K562 (cell line): ENCODE data around the gene TMPO. TPM values are rescaled to one million over a fixed set of nuclear protein-coding genes. Genes with fewer than 3 reads are reported as not detected.

Experiments
- AFF1 ChIP-seq, 2 experiments: fragments of 450-650 bp; IDR thresholded peaks; 2 replicates each; pipeline ENCODE4 v1.6.1; 2018; ENCODE audit warnings: mild to moderate bottlenecking in 2 of 2, low read depth in 1 of 2; ENCODE audit not compliant: partially characterized antibody in 2 of 2
- CEBPB ChIP-seq: fragments of 450-650 bp; IDR thresholded peaks from 2 replicates; pipeline ENCODE4 v1.6.1; 2016; ENCODE audit warnings: missing genetic modification characterization, missing compliant biosample characterization
- DEAF1 ChIP-seq: fragments of 450-650 bp; formaldehyde crosslinking; IDR thresholded peaks from 2 replicates; pipeline ENCODE4 v1.4.0; 2020; ENCODE audit warnings: mild to moderate bottlenecking, moderate library complexity
- ETS1 ChIP-seq: conservative IDR thresholded peaks from 2 replicates; pipeline ENCODE4 v1.6.1; 2011; ENCODE audit warnings: low read depth, mild to moderate bottlenecking, low read length; ENCODE audit not compliant: control insufficient read depth
- GABPA ChIP-seq: fragments of 200-800 bp; sonication (Bioruptor generic); conservative IDR thresholded peaks from 2 replicates; pipeline ENCODE4 v1.6.1; 2016; ENCODE audit warnings: low read depth, missing genetic modification characterization, missing compliant biosample characterization
- GATA2 ChIP-seq: sonication (generic); formaldehyde crosslinking; IDR thresholded peaks from 2 replicates; pipeline ENCODE4 v1.4.0; 2020; ENCODE audit warnings: mild to moderate bottlenecking, missing genetic modification reagents
- KDM2B ChIP-seq: fragments of 250-450 bp; sonication (Bioruptor Pico); IDR thresholded peaks from 2 replicates; pipeline ENCODE4 v1.8.0; 2021; ENCODE audit warnings: mild to moderate bottlenecking, moderate library complexity
- NFIC ChIP-seq: fragments of 450-650 bp; IDR thresholded peaks from 2 replicates; pipeline ENCODE4 v1.6.1; 2017; ENCODE audit warnings: mild to moderate bottlenecking, inconsistent platforms
- PBX2 ChIP-seq, 2 experiments: IDR thresholded peaks in 1 of 2; conservative IDR thresholded peaks in 1 of 2; 2 replicates each; pipeline ENCODE4 v1.6.1; 2016; ENCODE audit warnings: low read depth in 2 of 2, mild to moderate bottlenecking in 1 of 2, missing compliant biosample characterization in 1 of 2, missing genetic modification characterization in 1 of 2, moderate library complexity in 1 of 2
- POLR2AphosphoS5 ChIP-seq: IDR thresholded peaks from 2 replicates; pipeline ENCODE4 v1.6.1; 2011; ENCODE audit warnings: mild to moderate bottlenecking, low read depth, low read length, moderate library complexity; ENCODE audit not compliant: control insufficient read depth, insufficient read depth
- PPARD ChIP-seq: fragments of 250-450 bp; sonication (Bioruptor Pico); IDR thresholded peaks from 2 replicates; pipeline ENCODE4 v1.8.0; 2022; ENCODE audit warnings: inconsistent platforms, mild to moderate bottlenecking, moderate library complexity
- SPI1 ChIP-seq: IDR thresholded peaks from 2 replicates; pipeline ENCODE4 v1.6.1; 2011; ENCODE audit warnings: low read depth, low read length, control low read depth, borderline replicate concordance
- ZFPM2 ChIP-seq: fragments of 250-450 bp; sonication (Bioruptor Pico); IDR thresholded peaks from 2 replicates; pipeline ENCODE4 v1.5.1; 2022; ENCODE audit warnings: mild to moderate bottlenecking
- ZNF23 ChIP-seq: fragments of 250-450 bp; sonication (Bioruptor Pico); IDR thresholded peaks from 2 replicates; pipeline ENCODE4 v1.4.0; 2020; ENCODE audit warnings: mild to moderate bottlenecking
- ZNF24 ChIP-seq: fragments of 450-650 bp; IDR thresholded peaks from 2 replicates; pipeline ENCODE4 v1.6.1; 2016
- ZNF561 ChIP-seq: fragments of 450-650 bp; formaldehyde crosslinking; conservative IDR thresholded peaks from 2 replicates; pipeline ENCODE4 v1.4.0; 2020; ENCODE audit warnings: mild to moderate bottlenecking, moderate library complexity
- polyA plus RNA-seq, 8 experiments: library from polyadenylated mRNA; depleted of rRNA in 4 of 8; stranded (reverse) in 5 of 8; unstranded in 3 of 8; fragments of >200 nt; fragmentation: Nextera tagmentation in 2 of 8; fragmentation: Illumina TruSeq in 1 of 8; extraction: Ambion mirVana in 2 of 8; extraction: Trizol in 1 of 8; gene quantifications; 2 replicates each; pipeline versions ENCODE4 v1.2.1 to v1.2.3, GENCODE V29; 2011 to 2014; ENCODE audit warnings: inconsistent platforms in 1 of 8, missing spikeins in 1 of 8
- total RNA-seq, 7 experiments: library from RNA; depleted of rRNA in 6 of 7; stranded (reverse); fragments of >200 nt in 6 of 7; fragmentation: Illumina TruSeq in 2 of 7; extraction: Trizol in 2 of 7; gene quantifications; 2 replicates each; pipeline versions ENCODE4 v1.2.1 to v1.2.3, GENCODE V29; 2011 to 2021; ENCODE audit warnings: low replicate concordance in 1 of 7

TMPO gene
- total and polyA plus RNA-seq, 9 of the 15 experiments (the other 6 are each of a cell fraction or from before 2014, with no cell fraction given) = 62.1 to 263 (median 182) TPM

- TF ChIP-seq PBX2 (CRISPR knock-in tag; IDR thresholded peaks at IDR 0.05; ENCODE audit: low read depth) = no peak
- no peak for TF ChIP-seq PBX2 (tag; conservative IDR thresholded peaks at IDR 0.05; ENCODE audit: low read depth)
- no peak for TF ChIP-seq ZNF23
- no peak for TF ChIP-seq ZFPM2 (CRISPR knock-in tag)
- TF ChIP-seq KDM2B (CRISPR knock-in tag) = no peak
- peak; percentile 62; the same call in 1 of the 2 replicates for TF ChIP-seq ETS1
- peak; percentile 29; the same call in 1 of the 2 replicates for TF ChIP-seq ZNF24
- peak; percentile 55 for TF ChIP-seq NFIC
- no peak for TF ChIP-seq GATA2 (CRISPR knock-in tag)
- no peak for TF ChIP-seq AFF1 (IDR thresholded peaks at IDR 0.05; ENCODE audit: low read depth in 1 of 2, partially characterized antibody in 2 of 2)
- no peak for TF ChIP-seq SPI1
- TF ChIP-seq DEAF1 = no peak
- TF ChIP-seq PPARD (CRISPR knock-in tag) = no peak
- no peak for TF ChIP-seq CEBPB (tag)
- no peak for TF ChIP-seq ZNF561
- TF ChIP-seq POLR2AphosphoS5 = peak; percentile 98
- peak; percentile 85 for TF ChIP-seq GABPA (tag)
These were observed 78.1 kb downstream of the TMPO start, which contains the start of gene SLC25A3 (continued) for GRCh38 chr12:98593351-98594049.
